Astrocyte of the hippocampus (primary cell): ENCODE results near the gene RCC2.
"Not testable (repeated sequence)": the region's sequence is repeated elsewhere in the genome, so short reads cannot be mapped to it uniquely, and the experiment has no call there.

Experiments
- DNase-seq: peaks from one replicate; pipeline ENCODE4 v3.0.0; 2011; ENCODE audit warnings: low read depth, low spot score

Gene RCC2

GRCh38 chr1:17419626-17420328, 19.7 kb downstream of the RCC2 start:
- peak; percentile 80 for DNase-seq

GRCh38 chr1:17416389-17416788, 23.1 kb downstream of the RCC2 start:
- no peak for DNase-seq

GRCh38 chr1:17414022-17414421, 25.5 kb downstream of the RCC2 start:
- no peak for DNase-seq

GRCh38 chr1:17412093-17412870, 27.2 kb downstream of the RCC2 start:
- no peak for DNase-seq

- DNase-seq, result no peak
These were observed 30.1 kb downstream of the RCC2 start for GRCh38 chr1:17409391-17409811.

DNA sequence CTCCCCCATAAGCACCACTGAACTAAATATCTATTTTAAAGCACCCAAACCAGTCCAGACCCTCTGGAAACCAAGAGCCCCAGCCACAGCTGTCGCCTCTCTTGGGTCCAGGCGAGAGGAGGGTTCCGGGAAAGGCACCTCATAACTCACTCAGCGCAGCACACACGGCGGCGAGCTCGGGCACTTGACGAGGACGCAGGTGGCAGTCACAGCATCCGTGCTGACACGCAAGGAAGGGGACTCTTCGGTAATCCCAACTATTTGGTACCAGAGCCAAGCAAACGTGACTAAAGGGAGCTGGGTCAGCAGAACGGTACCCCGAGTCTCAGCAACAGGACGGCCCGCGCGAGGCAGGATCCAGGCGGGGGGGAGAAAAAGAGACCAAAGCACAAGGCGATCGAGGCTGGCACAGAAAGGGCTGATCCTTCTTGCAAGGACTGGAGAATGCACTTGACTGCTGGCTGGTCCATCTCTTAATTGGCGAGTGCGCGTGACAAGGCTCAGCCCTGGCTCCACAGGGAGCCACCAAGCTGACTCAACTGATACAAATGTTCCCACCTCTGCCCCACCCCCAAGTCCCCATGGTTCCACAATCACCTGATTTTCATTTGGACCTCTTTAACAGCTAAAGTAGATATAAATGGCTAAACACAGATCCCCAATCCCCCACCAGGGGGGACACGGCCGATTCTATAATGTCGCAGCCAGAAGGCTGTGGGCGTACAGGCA, 31.5 kb downstream of the RCC2 start:
- DNase-seq, result peak; percentile 26

- DNase-seq, result not testable (repeated sequence)
These were observed 32.6 kb downstream of the RCC2 start for GRCh38 chr1:17406760-17407475.

- peak; percentile 82 for DNase-seq
These were observed 33.3 kb downstream of the RCC2 start for GRCh38 chr1:17405898-17406759.

DNA sequence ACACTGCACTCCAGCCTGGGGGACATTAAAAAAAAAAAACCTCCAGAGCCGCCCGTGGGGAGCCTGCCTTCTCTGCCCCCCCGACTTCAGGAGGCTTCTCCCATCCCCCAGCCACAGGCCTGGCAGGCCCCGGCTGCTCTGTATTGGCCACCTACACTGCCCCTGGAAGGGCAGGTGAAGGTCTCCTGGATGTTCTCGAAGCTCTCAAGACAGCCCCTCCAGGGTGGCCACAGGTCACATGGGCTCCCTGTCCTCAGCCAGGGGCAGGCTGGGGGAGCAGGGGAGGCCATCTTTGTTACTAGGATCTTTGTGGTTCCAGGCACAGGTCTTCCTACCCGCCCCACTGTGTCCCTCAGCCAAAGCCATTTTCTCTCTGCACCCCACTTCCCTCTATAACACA, 34.7 kb downstream of the RCC2 start:
- no peak for DNase-seq

- DNase-seq, result no peak
These were observed 35.3 kb downstream of the RCC2 start for GRCh38 chr1:17404034-17404684.

GRCh38 chr1:17403081-17403480, 36.4 kb downstream of the RCC2 start:
- no peak for DNase-seq

- DNase-seq, result no peak
These were observed 37.6 kb downstream of the RCC2 start for GRCh38 chr1:17401841-17402240.

GRCh38 chr1:17400725-17401341, 38.6 kb downstream of the RCC2 start:
- DNase-seq, result no peak

DNA sequence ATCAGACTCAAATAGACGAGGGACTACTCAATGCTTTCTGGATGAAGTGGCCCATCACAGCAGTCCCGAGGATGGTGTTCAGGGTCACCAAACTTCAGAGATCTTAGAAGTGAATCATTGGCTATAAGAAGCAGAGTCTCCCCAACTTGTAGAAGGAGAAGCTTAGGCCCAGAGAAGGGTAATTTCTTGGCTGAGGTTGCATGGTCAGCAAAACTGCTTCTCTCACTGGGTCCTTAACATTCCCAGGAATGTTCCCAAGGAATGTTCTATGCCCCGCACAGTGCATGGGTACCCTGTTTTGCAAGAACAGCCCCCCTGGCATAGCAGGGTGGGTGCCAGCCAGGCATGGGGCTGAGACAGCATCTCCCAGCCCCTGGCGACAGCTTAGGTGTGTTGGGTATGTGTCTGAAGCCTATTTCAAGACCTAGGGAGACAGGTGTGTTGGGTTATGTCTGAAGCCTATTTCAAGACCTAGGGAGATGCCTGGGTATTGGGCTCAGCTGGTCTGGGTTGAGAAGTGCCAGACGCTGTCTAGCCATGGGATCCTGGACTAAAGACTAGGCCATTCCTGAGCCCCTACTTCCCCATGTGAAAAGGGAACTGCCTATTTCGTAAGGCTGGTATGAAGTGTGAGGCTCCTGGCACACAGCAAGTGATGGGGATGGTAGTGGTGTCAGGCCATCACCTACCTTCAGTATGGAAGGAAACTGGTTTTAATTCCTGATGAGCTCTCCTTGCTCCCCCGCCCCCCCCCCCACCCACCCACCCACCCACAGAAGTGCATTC, 41.4 kb downstream of the RCC2 start:
- no peak for DNase-seq

DNA sequence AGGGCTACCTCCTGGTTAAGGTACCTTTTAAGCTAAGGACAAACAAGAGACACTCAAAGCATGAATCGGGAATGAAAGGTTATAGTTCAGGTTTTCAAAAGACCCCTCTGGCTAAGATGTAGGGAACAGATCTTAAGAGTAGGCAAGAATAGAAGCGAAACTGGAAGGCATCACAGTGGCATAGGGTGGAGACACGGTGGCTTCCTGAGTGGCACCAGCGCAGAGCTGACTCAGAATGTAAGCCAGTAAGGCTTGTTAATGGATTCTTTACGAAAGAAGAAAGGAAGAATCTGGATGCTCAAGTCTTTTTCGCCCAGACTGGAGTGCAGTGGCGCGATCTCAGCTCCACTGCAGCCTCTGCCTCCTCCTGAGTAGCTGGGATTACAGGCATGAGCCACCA, 46.2 kb downstream of the RCC2 start:
- DNase-seq, result no peak

- DNase-seq, result no peak
These were observed 47.2 kb downstream of the RCC2 start for GRCh38 chr1:17392199-17392740.

- DNase-seq, result no peak
These were observed 58.3 kb downstream of the RCC2 start for GRCh38 chr1:17381161-17381560.

GRCh38 chr1:17377325-17377953, 62.0 kb downstream of the RCC2 start:
- no peak for DNase-seq
